ENCODE results near the gene AGO4.

AGO4 gene

DNA sequence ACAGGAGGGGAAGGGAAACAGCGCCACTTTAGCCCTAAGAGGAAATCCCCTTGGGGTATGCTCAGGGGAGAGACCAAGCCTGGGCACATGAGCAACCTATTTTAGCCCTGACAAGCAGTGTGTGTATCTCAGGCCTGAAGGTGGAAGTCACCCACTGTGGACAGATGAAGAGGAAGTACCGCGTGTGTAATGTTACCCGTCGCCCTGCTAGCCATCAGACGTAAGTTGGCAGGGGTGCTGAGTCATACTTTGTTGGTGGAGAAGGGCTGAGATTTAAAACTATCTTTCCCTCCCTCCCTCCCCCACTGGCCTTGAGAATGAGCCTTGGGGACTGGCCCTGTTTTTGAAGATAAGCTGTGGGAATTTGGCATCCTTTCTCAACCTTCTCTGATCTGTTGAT lies 86.4 kb downstream of the AGO4 start:
- no peak overlapping the region for H3K4me3 ChIP-seq (ENCODE audit: low read depth, low read length)

DNA sequence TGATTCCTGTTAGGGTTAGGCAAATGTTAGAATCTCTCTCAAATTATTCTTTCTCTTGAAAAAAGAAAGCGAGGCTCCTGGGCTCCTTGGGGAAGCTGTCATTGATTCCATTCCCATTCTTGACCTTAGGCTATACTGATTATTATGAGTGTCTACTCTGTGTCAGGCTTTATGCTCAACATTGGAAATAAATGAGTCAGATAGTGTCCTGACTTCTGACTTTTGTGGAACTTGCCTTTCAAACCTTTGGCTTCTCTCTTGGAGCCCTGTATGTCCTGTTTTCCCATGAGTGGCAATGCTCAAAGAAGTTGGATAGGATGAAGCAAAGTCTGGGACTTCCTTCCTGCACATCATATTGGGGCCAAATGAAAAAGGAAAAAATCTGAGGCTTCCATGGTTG lies 86.8 kb downstream of the AGO4 start:
- no peak overlapping the region for H3K4me3 ChIP-seq (ENCODE audit: low read depth, low read length)

DNA sequence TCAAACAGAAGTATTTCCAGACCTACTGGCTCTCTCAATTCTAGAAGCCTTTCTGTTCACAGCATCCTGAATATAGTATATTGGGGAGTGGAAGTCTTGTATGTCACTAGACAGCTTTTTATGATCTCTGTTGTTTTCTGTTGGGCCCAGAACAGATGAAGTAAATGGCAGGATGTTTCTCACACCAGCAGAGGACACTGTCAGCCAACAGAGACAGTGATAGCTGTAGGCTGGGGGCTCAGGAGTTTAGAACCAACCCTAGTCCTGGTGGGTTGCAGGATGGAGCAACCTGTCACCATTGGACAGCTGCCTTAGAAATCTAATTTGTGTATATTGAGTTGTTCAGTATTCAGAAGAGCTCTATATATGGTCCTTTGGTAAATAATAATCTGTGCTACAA lies 92.1 kb downstream of the AGO4 start:
- H3K4me3 ChIP-seq (ENCODE audit: low read depth, low read length) = no peak overlapping the region

DNA sequence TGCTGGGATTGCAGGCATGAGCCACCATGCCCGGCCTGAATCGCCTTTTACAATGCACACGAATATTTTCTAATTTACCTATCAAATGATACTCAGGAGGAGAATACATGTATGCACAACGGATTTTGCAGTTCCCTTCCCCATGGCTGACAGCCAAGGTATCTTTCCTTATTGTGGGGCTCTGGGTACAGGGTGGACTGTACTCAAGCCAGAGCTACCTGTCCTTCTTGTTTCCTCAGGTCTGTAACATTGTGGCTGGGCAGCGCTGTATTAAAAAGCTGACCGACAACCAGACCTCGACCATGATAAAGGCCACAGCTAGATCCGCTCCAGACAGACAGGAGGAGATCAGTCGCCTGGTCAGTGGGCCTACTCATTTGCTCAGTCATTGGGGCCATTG lies 93.4 kb downstream of the AGO4 start:
- H3K4me3 ChIP-seq (ENCODE audit: low read depth, low read length) = no peak overlapping the region

DNA sequence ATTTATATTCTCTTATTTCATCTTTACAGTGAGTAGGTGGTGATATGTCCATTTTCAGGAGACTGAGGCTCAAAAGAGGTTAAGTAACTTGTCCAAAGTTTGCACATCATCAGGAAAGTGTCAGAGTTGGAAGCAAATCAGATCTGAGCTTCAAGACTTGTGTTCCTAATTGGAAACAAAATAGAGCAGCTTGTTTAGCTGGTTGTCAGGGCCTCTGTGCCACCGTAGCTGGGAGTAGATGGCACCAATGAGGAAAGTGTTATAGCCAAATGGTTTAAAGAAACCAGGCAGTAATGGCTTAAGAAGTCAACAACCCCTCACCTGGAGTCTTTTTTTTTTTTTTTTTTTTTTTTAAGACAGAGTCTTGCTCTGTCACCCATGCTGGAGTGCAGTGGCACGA lies 94.9 kb downstream of the AGO4 start:
- no peak overlapping the region for H3K4me3 ChIP-seq (ENCODE audit: low read depth, low read length)
